ENCODE measurements around the gene IL20RB.

The IL20RB gene

GRCh38 chr3:136949708-136950107 is 8.1 kb upstream of the IL20RB start:
- peaks cover 0 to 56% (median 0%) of the 10 kb centered on the region in 11 experiments; a peak in 5 of 22 replicates for H4K20me1 ChIP-seq
- H3K4me3 ChIP-seq = no peak overlapping the region

GRCh38 chr3:136950623-136951022 is 7.2 kb upstream of the IL20RB start:
- Histone ChIP-seq H3K4me2 (peak overlapping the region in 2 of 11 experiments; percentile 68 to 70; a peak in 4 of 22 replicates), H3K9ac (no peak overlapping the region), H3K9me3 (replicated peaks in 1 of 11) (peaks cover 0 to 7% (median 4%) of the 10 kb centered on the region in 11 experiments; a peak in 12 of 22 replicates), H3K4me1 (peaks cover 0 to 51% (median 5%) of the 10 kb centered on the region in 10 experiments; a peak in 9 of 20 replicates), H3K27ac (peak overlapping the region in 2 of 11 experiments; percentile 15 to 19; a peak in 2 of 22 replicates), H4K20me1 (peaks cover 0 to 49% (median 0%) of the 10 kb centered on the region in 11 experiments; a peak in 5 of 22 replicates), H3K27me3 (no peaks in the 10 kb centered on the region), H3K36me3 (peaks cover 10 to 42% (median 19%) of the 10 kb centered on the region in 11 experiments), H3K4me3 (no peak overlapping the region)
- no peak for TF ChIP-seq Cebpa-rat (IDR thresholded peaks at IDR 0.05)

More at GRCh38 chr3:136949708-136950107, 8.1 kb upstream of the IL20RB start:
- Histone ChIP-seq H3K4me2 (peak overlapping the region in 2 of 11 experiments; percentile 68 to 70; a peak in 3 of 22 replicates), H3K9ac (no peak overlapping the region), H3K27me3 (no peaks in the 10 kb centered on the region), H3K27ac (no peak overlapping the region), H3K36me3 (peaks cover 17 to 49% (median 27%) of the 10 kb centered on the region in 11 experiments), H3K9me3 (replicated peaks in 1 of 11) (peaks cover 0 to 12% (median 7%) of the 10 kb centered on the region in 11 experiments; a peak in 12 of 22 replicates), H3K4me1 (peaks cover 0 to 50% (median 5%) of the 10 kb centered on the region in 10 experiments; a peak in 9 of 20 replicates)
- TF ChIP-seq Cebpa-rat (IDR thresholded peaks at IDR 0.05) = no peak

- Histone ChIP-seq H3K27ac (no peak overlapping the region), H3K27me3 (no peaks in the 10 kb centered on the region), H3K4me3 (no peak overlapping the region), H3K9ac (no peak overlapping the region), H3K4me1 (peaks cover 0 to 51% (median 5%) of the 10 kb centered on the region in 10 experiments; a peak in 9 of 20 replicates), H3K4me2 (no peak overlapping the region), H3K36me3 (peaks cover 0 to 30% (median 12%) of the 10 kb centered on the region in 11 experiments; a peak in 10 of 22 replicates), H3K9me3 (replicated peaks in 1 of 11) (no peaks in the 10 kb centered on the region), H4K20me1 (peaks cover 0 to 42% (median 0%) of the 10 kb centered on the region in 11 experiments; a peak in 5 of 22 replicates)
- no peak for TF ChIP-seq Cebpa-rat (IDR thresholded peaks at IDR 0.05)
Measured at GRCh38 chr3:136952292-136952691, 5.5 kb upstream of the IL20RB start.

- Histone ChIP-seq H3K9ac (no peak overlapping the region), H4K20me1 (peaks cover 0 to 26% (median 0%) of the 10 kb centered on the region in 11 experiments; a peak in 3 of 22 replicates), H3K4me2 (peak overlapping the region in 1 of 11 experiments; percentile 15; a peak in 1 of 22 replicates), H3K36me3 (peaks cover 0 to 20% (median 4%) of the 10 kb centered on the region in 11 experiments; a peak in 9 of 22 replicates), H3K4me3 (no peak overlapping the region), H3K27me3 (no peaks in the 10 kb centered on the region), H3K9me3 (replicated peaks in 1 of 11) (no peaks in the 10 kb centered on the region), H3K27ac (no peak overlapping the region), H3K4me1 (peaks cover 0 to 41% (median 1%) of the 10 kb centered on the region in 10 experiments; a peak in 8 of 20 replicates)
- no peak for TF ChIP-seq Cebpa-rat (IDR thresholded peaks at IDR 0.05)
Measured at GRCh38 chr3:136954251-136954650, 3.5 kb upstream of the IL20RB start.

GRCh38 chr3:136954980-136955780 is 2.6 kb upstream of the IL20RB start:
- peaks cover 0 to 23% (median 7%) of the 10 kb centered on the region in 11 experiments; a peak in 10 of 22 replicates for H3K36me3 ChIP-seq
- no peaks in the 10 kb centered on the region for H3K9me3 ChIP-seq (replicated peaks in 1 of 11)
- peaks cover 0 to 32% (median 0%) of the 10 kb centered on the region in 10 experiments; a peak in 6 of 20 replicates for H3K4me1 ChIP-seq
- H4K20me1 ChIP-seq = peaks cover 0 to 16% (median 0%) of the 10 kb centered on the region in 11 experiments; a peak in 2 of 22 replicates
- TF ChIP-seq Cebpa-rat (IDR thresholded peaks at IDR 0.05) = no peak
- H3K27ac ChIP-seq = no peak overlapping the region
- no peak overlapping the region for H3K4me2 ChIP-seq
- no peak overlapping the region for H3K9ac ChIP-seq
- no peaks in the 10 kb centered on the region for H3K27me3 ChIP-seq
- no peak overlapping the region for H3K4me3 ChIP-seq

- H3K4me3 ChIP-seq = no peak overlapping the region
- no peaks in the 10 kb centered on the region for H3K9me3 ChIP-seq (replicated peaks in 1 of 11)
- no peak overlapping the region for H3K4me2 ChIP-seq
- peaks cover 0 to 17% (median 7%) of the 10 kb centered on the region in 11 experiments; a peak in 8 of 22 replicates for H3K36me3 ChIP-seq
- H3K9ac ChIP-seq = no peak overlapping the region
- no peak overlapping the region for H3K27ac ChIP-seq
- H3K4me1 ChIP-seq = peaks cover 0 to 26% (median 0%) of the 10 kb centered on the region in 10 experiments; a peak in 5 of 20 replicates
- H3K27me3 ChIP-seq = no peaks in the 10 kb centered on the region
- no peak for TF ChIP-seq Cebpa-rat (IDR thresholded peaks at IDR 0.05)
- H4K20me1 ChIP-seq = peaks cover 0 to 10% (median 0%) of the 10 kb centered on the region in 11 experiments; a peak in 2 of 22 replicates
Measured at GRCh38 chr3:136955813-136956212, 2.0 kb upstream of the IL20RB start.

GRCh38 chr3:136956971-136957370 is 812 bp upstream of the IL20RB start:
- Histone ChIP-seq H3K9me3 (replicated peaks in 1 of 11) (no peaks in the 10 kb centered on the region), H4K20me1 (no peaks in the 10 kb centered on the region; a peak in 1 of 22 replicates), H3K4me1 (peaks cover 0 to 15% (median 0%) of the 10 kb centered on the region in 10 experiments; a peak in 2 of 20 replicates), H3K27me3 (no peaks in the 10 kb centered on the region), H3K4me2 (no peak overlapping the region), H3K4me3 (no peak overlapping the region), H3K36me3 (peaks cover 0 to 13% (median 6%) of the 10 kb centered on the region in 11 experiments; a peak in 6 of 22 replicates), H3K27ac (no peak overlapping the region), H3K9ac (no peak overlapping the region)
- no peak for TF ChIP-seq Cebpa-rat (IDR thresholded peaks at IDR 0.05)

- Histone ChIP-seq H3K36me3 (peaks cover 0 to 12% (median 3%) of the 10 kb centered on the region in 11 experiments; a peak in 6 of 22 replicates), H3K9me3 (replicated peaks in 1 of 11) (no peaks in the 10 kb centered on the region), H3K4me2 (no peak overlapping the region), H3K4me3 (no peak overlapping the region), H3K27ac (no peak overlapping the region), H3K9ac (no peak overlapping the region), H3K27me3 (no peaks in the 10 kb centered on the region), H4K20me1 (no peaks in the 10 kb centered on the region), H3K4me1 (peaks cover 0 to 10% (median 0%) of the 10 kb centered on the region in 10 experiments; a peak in 2 of 20 replicates)
- TF ChIP-seq Cebpa-rat (IDR thresholded peaks at IDR 0.05) = no peak
Measured at GRCh38 chr3:136958939-136959338, 1.2 kb downstream of the IL20RB start.

- Histone ChIP-seq H3K9me3 (replicated peaks in 1 of 11) (no peaks in the 10 kb centered on the region), H3K27ac (no peak overlapping the region), H3K27me3 (no peaks in the 10 kb centered on the region), H4K20me1 (no peaks in the 10 kb centered on the region), H3K4me1 (peaks cover 0 to 3% (median 0%) of the 10 kb centered on the region in 10 experiments; a peak in 1 of 20 replicates), H3K36me3 (peaks cover 0 to 12% (median 1%) of the 10 kb centered on the region in 11 experiments; a peak in 6 of 22 replicates), H3K4me2 (no peak overlapping the region), H3K4me3 (no peak overlapping the region), H3K9ac (no peak overlapping the region)
- TF ChIP-seq Cebpa-rat (IDR thresholded peaks at IDR 0.05) = no peak
Measured at GRCh38 chr3:136959599-136959998, 1.8 kb downstream of the IL20RB start.

All from BLaER1 treated with 17β-estradiol and CSF1 and Interleukin-3, amounts not matched to agents 10 nM and 100 nM (cell line).